ENCODE data around the gene NUDCD3.
A peak's percentile ranks its signal among the peaks of the same experiment; 100 is the strongest.

NUDCD3 gene

DNA sequence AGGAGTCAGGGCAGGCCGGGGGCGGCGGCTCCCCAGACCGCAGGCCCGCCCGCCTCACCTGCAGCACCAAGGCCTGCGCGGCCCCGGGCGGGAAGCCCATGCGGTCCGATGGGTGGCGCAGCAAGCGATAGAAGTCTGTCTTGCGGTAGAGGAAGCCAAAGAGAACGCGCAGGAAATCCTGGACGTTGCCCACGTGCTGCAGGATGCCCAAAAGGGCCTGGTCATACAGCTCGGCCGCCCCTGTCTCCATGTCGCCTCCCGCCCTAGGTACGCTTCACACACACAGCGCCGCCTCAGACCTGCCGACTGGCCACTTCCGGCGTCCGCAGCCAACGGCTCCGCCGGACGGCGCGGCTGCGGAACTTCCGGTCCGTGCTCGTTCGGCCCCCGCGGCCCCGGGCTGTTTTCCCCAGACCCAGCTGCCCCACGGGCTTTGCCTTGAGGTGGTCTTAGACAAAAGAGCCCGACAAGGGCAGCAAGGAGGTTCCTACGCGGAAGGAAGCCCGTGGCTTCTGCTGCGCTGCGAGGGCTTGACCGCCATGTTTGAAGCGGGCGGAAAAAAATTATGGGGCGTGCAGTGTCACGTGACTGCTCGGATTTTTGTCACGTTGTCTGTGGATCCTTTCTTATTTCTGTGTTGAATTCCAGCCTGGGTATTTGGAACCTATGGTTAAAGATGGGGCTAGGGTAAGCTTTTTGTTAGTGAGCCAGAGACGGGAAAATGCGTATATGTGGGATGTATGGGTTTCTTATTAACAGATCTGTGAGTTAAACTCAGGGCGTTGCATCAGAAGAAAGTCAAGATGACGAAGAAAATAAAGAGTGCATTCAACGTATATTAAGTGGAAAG, at the start of gene NUDCD3:
Gene NUDCD3, minus strand, starts transcription at position 308 of the 850 bp plus-strand sequence. Its CDS starts 58 bp downstream, at position 250.
- DNase-seq = peak; percentile 65 to 81

- DNase-seq = no peak
These were observed 49.4 kb upstream of the NUDCD3 start for GRCh38 chr7:44539669-44540506.

DNA sequence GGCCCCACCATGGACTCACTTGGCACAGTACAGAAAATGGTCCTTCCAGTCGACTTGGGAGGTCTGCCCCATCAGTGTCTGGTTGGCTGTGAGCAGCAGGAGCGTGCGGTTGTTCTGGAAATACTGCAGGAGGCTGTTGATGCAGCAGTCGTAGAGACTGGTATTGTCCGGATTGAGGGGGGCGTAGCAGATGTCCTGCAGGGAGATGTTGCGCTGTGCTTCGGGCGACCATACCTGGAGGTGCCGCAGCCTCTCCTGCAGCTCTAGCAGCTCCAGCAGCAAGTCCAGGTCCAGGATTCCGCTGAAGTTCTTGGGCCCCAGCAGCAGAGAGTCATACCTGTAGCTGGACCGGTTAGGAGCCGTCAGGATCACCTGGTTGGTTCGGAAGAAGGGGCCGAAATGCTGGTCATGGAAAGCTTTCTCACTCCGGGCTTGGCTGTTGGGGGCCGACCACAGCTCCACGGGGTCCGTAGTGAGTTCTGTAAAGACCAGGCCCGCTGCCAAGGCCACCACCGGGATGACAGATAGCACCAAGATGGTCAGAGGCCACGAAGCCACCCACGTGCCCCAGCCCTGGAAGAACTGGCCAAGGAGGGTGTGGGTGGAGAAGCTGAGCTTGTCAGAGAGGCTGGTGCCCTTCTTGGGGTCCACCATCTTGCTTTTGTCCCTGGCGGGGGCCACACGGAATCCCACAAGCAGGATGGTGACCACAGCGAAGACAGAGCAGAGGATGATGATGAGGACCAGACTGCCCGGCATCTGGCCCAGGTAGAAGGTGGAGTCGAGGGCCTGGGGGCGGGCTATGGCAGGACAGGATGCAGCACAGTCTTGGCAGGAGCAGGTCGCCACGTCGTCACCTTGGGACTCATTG, 48.6 kb upstream of the NUDCD3 start:
- DNase-seq = no peak

- no peak for DNase-seq
These were observed 47.8 kb upstream of the NUDCD3 start for GRCh38 chr7:44538093-44538797.

DNA sequence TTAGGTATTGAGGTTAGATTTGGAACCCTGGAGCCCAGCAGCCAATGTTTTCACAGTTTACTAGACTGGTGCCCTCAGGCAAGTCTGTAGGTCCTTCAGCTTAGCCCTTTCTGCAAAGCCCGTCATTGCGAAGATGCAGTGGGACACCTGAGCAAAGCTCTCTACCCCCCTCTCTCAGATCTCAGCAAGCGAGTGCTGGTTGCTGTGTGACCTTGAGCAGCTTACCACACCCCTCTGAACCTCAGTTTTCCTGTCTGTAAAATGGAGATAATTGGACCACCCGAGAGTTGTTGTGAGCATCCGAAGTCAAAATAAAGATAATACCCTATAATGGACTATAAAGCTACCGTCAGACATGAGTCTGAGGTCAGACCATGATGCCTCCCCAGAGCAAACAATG, 47.0 kb upstream of the NUDCD3 start:
- no peak for DNase-seq

DNA sequence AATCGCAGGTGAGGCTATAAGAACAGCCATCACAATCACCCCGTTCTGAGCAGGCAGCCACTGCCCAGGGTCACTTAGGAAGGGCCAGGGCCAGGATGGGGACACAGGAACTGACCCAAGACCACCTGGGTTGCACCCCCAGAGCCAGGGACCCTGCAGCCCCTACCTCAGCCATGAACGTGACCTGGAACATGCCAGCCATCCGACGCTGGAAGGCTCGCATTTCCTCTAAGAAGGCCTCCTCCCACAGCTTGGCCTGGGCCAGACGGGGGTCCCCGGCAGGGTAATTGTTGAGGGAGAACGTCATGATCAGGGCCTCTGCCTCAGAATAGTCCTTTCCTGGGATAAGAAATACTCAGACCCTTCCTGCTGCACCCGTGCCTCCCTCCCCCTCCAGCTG, 45.6 kb upstream of the NUDCD3 start:
- no peak for DNase-seq

GRCh38 chr7:44535348-44536064, 45.0 kb upstream of the NUDCD3 start:
- no peak for DNase-seq

- DNase-seq = peak; percentile 24 to 58
These were observed 44.0 kb upstream of the NUDCD3 start for GRCh38 chr7:44534501-44534900.

DNA sequence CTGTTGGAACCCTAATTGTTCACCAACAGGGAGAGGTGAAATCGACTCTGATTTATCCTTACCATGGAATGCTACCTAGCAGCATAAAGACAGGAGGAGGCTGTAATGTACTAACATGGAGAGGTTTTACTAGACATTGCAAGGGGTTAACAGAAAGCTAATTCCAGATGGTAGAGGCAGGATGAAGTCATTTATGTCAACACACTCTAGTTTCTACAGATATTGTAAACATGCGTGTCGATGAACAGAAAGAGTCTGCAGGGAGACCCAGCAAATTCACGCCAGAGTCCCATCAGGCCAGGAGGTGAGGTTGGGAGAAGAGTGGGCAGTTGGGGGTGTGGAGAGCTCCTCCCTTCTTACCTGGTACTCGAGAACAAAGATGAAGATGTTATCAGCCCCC, 43.6 kb upstream of the NUDCD3 start:
- DNase-seq = no peak

GRCh38 chr7:44533301-44534055, 43.0 kb upstream of the NUDCD3 start:
- DNase-seq = no peak

DNA sequence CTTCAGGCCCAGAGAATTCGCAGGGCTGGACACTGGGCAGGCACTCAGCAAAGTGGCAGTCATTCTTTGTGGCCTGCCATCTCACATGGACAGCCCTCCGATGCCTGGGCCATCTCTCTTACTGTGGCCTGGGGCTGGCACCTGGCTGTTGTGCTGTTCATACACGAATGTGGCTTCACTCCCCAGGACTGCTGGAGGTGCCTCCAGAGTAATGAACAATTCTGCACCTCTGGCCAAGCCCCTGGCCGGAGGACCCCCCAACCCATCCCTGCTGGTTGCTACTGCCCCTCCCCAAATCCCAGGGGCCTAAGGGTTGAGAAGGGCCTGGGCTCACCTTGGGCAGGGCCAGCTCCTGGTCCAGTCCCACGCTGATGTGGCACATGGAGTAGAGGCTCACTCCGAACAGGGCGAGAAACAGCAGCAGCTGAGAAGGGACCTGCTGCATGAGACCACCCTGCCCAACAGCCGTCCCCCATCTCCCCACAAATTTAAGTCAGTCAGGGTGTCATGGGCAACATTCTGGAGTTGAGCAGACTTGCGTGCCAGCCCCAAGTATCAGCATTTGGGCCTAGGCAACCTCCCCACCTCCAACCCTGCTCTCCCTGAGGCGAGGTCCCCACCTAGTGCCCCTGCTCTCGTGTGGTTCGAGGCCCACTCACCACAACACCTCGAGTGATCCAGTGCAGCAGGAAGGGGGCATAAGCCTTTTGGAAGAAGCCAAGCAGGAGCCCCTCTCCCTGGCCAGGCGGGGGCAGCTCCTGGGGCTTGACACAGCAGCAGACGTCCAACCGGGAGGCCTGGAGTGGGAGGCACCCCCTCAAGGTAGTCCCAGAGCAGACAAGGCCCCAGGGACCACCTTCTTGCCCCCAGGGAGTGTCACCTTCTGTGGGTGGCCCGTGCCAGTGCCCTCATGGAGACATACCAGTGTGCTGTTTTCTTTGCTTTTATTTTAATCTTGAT, 41.2 kb upstream of the NUDCD3 start:
- no peak for DNase-seq

DNA sequence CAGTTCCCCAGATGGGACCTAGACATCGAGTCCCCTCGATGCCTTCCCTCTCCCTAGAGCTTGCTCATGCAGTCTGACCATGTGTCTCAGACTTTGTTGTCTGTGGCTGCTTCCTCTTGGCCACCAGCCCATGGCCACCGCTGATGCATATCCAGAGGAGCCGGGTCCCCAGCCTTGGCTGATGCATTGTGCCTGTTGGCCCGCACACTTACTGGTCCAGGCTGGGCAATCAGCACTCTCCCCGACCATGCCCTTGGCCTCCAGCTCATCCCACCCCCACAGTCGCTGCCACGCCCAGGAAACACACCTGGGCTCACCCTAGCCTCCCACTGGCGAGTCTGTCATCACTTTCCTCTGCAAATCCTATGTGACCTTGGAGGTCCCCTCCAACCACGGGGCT, 40.5 kb upstream of the NUDCD3 start:
- DNase-seq = no peak

DNA sequence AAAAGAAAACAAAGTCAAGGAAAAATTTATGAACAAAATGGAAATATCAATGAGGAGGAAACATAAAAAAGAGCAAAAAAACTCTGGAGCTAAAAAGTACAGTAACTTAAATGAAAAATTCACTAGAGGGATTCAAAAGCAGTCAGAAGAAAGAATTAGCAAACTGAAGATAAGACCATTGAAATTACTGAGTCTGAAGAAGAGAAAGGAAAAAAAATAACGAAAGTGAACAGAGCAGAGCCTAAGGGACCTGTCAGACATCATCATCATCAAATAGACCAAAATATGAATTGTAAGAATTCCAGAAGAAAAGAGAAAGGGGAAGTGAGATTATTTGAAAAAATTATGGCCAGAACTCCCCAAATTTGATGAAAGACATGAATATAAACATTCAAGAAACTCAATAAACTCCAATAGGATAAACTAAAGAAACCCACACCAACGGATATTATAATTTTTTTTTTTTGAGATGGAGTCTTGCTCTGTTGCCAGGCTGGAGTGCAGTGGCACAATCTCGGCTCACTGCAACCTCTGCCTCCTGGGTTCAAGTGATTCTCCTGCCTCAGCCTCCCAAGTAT, 34.4 kb upstream of the NUDCD3 start:
- no peak for DNase-seq

- no peak for DNase-seq
These were observed 31.9 kb upstream of the NUDCD3 start for GRCh38 chr7:44522315-44522714.

GRCh38 chr7:44521347-44522095, 31.1 kb upstream of the NUDCD3 start:
- no peak for DNase-seq

- DNase-seq = no peak
These were observed 30.1 kb upstream of the NUDCD3 start for GRCh38 chr7:44520574-44520973.

DNA sequence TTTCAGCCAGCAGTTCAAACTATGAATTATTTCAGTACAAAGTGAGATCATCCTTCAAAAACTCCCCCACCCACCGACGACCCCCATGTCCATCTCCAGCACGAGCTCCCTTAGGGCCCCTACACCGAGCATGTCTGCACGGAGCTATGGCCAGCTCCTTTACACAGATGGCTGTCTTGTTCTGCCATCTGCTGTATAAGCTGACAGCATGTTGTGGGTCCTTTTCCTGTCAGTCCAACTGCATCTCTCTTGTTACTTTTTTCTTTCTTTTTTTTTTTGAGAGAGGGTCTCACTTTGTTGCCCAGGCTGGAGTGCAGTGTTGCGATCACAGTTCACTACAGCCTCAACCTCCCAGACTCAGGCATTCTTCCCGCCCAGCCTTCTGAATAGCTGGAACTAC, 29.1 kb upstream of the NUDCD3 start:
- DNase-seq = no peak

DNA sequence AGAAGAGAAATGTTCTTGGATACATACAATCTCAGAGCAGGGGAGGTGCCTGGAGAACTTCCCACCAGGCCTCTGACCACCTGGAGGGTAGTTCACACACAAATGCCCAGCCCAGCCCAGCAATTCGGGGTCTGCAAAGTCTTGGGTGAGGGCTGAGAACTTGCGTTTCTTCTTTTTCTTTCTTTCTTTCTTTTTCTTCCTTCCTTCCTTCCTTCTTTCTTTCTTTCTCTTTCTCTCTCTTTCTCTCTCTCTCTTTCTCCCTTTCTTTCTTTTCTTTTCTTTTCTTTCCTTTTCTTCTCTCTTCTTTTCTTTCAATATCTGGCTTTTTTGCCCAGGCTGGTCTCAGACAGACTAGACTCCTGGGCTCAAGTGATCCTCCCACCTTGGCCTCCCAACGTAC, 28.3 kb upstream of the NUDCD3 start:
- DNase-seq = no peak

GRCh38 chr7:44517175-44517574, 26.7 kb upstream of the NUDCD3 start:
- no peak for DNase-seq
